Spleen (tissue), 7 donors: ENCODE data around the gene UCK2.

Experiments
- POLR2AphosphoS5 ChIP-seq, 3 donors: sonication (generic); formaldehyde crosslinking; IDR thresholded peaks; one replicate each; pipeline ENCODE4 v1.5.1; 2017; ENCODE audit warnings: antibody characterized with exemption in 3 of 3
- TF ChIP-seq, protein P1 (sequence below), 11 experiments: fragments of 200-600 bp in 7 of 11; fragments of 450-650 bp in 4 of 11; sonication (generic) in 4 of 11; IDR thresholded peaks in 8 of 11; conservative IDR thresholded peaks in 3 of 11; 1 replicate in 7 of 11; 2 replicates in 4 of 11; pipeline versions ENCODE4 v1.4.0 to v1.8.0; 2016 to 2021; ENCODE audit warnings: antibody characterized with exemption in 11 of 11, inconsistent platforms in 4 of 11, mild to moderate bottlenecking in 1 of 11
- donor health status: DM: no; HTN: no; CAD: no; lungs with moderate emphysema.
- donor health status: DM: no; HTN: no; CAD: no.
- donor health status: DM: no; HTN: no; CAD: no.

DNA sequence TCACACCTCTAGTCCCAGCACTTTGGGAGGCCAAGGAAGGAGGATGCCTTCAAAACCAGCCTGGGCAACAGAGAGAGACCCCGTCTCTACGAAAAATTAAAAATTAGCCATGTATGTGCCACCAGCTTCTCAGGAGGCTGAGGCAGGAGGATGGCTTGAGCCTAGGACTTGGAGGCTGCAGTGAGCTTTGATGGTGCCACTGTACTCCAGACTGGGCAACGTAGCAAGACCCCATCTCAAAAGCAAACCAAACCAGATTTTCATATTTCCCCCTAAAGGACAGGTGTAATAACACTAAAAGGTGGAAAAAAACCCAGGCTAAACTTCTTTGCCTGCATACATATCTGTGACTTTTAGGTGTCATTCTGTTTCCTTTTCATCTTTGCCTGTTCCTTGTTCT is 3.7 kb downstream of the UCK2 start:
- TF ChIP-seq, protein P1, sequence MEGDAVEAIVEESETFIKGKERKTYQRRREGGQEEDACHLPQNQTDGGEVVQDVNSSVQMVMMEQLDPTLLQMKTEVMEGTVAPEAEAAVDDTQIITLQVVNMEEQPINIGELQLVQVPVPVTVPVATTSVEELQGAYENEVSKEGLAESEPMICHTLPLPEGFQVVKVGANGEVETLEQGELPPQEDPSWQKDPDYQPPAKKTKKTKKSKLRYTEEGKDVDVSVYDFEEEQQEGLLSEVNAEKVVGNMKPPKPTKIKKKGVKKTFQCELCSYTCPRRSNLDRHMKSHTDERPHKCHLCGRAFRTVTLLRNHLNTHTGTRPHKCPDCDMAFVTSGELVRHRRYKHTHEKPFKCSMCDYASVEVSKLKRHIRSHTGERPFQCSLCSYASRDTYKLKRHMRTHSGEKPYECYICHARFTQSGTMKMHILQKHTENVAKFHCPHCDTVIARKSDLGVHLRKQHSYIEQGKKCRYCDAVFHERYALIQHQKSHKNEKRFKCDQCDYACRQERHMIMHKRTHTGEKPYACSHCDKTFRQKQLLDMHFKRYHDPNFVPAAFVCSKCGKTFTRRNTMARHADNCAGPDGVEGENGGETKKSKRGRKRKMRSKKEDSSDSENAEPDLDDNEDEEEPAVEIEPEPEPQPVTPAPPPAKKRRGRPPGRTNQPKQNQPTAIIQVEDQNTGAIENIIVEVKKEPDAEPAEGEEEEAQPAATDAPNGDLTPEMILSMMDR (IDR thresholded peaks at IDR 0.05 in 8 of 11, conservative IDR thresholded peaks at IDR 0.05 in 3 of 11) = no peak
- no peak for TF ChIP-seq POLR2AphosphoS5 (IDR thresholded peaks at IDR 0.05)
